ENCODE data around the gene PARD3B. TPM values are rescaled to one million over a fixed set of nuclear protein-coding genes. Genes with fewer than 3 reads are reported as not detected.

The PARD3B gene
- total and polyA plus RNA-seq, 2 donors (not counting 1 experiment from before 2014, with no cell fraction given), result 7.4 to 20.6 TPM

DNA sequence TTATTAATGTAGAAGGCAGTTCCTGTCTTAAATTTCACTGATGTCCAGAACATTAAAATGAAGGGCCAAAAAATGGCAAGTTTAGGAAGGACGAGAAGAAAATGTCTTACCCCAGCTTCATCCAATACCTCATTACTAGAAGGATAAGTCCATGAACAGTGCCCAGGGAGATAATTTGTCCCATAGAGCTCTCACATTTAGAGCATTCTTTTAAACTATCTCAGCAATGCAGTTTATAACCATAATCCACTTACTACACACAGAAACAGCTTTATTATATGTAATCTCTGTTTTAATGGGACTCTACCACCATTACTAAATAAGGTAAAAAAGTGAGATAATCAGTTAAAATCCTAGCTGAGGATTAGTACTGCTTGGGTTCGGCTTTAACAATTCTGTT is 142.5 kb downstream of the PARD3B start:
- no peak overlapping the region for H3K4me3 ChIP-seq (replicated peaks in 1 of 4; ENCODE audit: control extremely low read depth in 1 of 4, insufficient read depth in 1 of 4, low read depth in 3 of 4, low read length in 4 of 4)
- no peak overlapping the region for H3K9ac ChIP-seq (ENCODE audit: insufficient read depth, low read length)
- no peaks in the 10 kb centered on the region for H4K20me1 ChIP-seq (ENCODE audit: control insufficient read depth, extremely low read depth, insufficient read depth, low read length)
- H3K27me3 ChIP-seq (ENCODE audit: control insufficient read depth, insufficient read depth, low read length), result no peaks in the 10 kb centered on the region
- no peaks in the 10 kb centered on the region for H3K4me1 ChIP-seq (ENCODE audit: control insufficient read depth, extremely low read depth, insufficient read depth, low read length)
- no peak overlapping the region for H2AFZ ChIP-seq (ENCODE audit: low read length)
- H3K36me3 ChIP-seq (ENCODE audit: control insufficient read depth, insufficient read depth, low read length), result no peaks in the 10 kb centered on the region
- H3K27ac ChIP-seq (ENCODE audit: insufficient read depth, low read length), result no peak overlapping the region
- TF ChIP-seq EZH2 (IDR thresholded peaks at IDR 0.05; ENCODE audit: low read length, missing control alignments), result no peak
- TF ChIP-seq, protein P1, sequence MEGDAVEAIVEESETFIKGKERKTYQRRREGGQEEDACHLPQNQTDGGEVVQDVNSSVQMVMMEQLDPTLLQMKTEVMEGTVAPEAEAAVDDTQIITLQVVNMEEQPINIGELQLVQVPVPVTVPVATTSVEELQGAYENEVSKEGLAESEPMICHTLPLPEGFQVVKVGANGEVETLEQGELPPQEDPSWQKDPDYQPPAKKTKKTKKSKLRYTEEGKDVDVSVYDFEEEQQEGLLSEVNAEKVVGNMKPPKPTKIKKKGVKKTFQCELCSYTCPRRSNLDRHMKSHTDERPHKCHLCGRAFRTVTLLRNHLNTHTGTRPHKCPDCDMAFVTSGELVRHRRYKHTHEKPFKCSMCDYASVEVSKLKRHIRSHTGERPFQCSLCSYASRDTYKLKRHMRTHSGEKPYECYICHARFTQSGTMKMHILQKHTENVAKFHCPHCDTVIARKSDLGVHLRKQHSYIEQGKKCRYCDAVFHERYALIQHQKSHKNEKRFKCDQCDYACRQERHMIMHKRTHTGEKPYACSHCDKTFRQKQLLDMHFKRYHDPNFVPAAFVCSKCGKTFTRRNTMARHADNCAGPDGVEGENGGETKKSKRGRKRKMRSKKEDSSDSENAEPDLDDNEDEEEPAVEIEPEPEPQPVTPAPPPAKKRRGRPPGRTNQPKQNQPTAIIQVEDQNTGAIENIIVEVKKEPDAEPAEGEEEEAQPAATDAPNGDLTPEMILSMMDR (conservative IDR thresholded peaks at IDR 0.05 in 1 of 2, IDR thresholded peaks at IDR 0.05 in 1 of 2; ENCODE audit: low read depth in 1 of 2, low read length in 2 of 2), result no peak
- no peak overlapping the region for H3K4me2 ChIP-seq (ENCODE audit: extremely low read depth, insufficient read depth, low read length)
- DNase-seq (ENCODE audit: low read depth in 2 of 2), result no peak
- H3K9me3 ChIP-seq (ENCODE audit: control insufficient read depth, insufficient read depth, low read depth, low read length), result no peaks in the 10 kb centered on the region
- H3K79me2 ChIP-seq (ENCODE audit: control insufficient read depth, insufficient read depth, low read length), result no peaks in the 10 kb centered on the region

DNA sequence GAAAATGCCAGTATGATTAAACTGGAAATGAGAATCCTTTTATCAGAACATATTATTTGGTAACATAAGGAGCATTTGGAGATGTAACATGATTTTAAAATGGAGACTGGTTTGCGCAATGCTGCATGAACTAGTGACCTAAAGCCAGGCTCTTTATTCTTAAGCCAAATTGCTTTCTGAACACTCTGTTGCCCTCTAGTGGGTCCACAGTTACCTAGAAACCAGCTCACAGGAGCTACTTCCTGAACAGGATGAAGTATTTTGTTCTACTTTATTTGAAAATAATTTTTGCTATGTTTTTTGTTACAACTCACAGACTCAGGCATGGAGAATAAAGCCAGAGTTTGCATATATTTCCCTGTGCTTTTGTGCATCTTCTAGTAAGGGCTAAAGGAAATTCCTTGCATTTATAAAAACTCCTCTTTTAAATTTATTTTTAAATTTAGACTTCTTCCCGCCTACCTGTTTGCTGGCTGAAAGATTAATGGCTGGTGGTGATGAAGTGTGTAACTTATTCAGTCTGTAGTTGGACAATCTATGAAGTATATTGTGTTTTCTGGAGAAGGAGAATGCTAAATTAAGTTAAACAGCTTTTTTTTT is 146.7 kb downstream of the PARD3B start:
- no peak overlapping the region for H3K9ac ChIP-seq (ENCODE audit: insufficient read depth, low read length)
- no peaks in the 10 kb centered on the region for H4K20me1 ChIP-seq (ENCODE audit: control insufficient read depth, extremely low read depth, insufficient read depth, low read length)
- H3K79me2 ChIP-seq (ENCODE audit: control insufficient read depth, insufficient read depth, low read length), result no peaks in the 10 kb centered on the region
- H2AFZ ChIP-seq (ENCODE audit: low read length), result no peak overlapping the region
- H3K36me3 ChIP-seq (ENCODE audit: control insufficient read depth, insufficient read depth, low read length), result no peaks in the 10 kb centered on the region
- no peaks in the 10 kb centered on the region for H3K27me3 ChIP-seq (ENCODE audit: control insufficient read depth, insufficient read depth, low read length)
- no peaks in the 10 kb centered on the region for H3K4me1 ChIP-seq (ENCODE audit: control insufficient read depth, extremely low read depth, insufficient read depth, low read length)
- no peaks in the 10 kb centered on the region for H3K9me3 ChIP-seq (ENCODE audit: control insufficient read depth, insufficient read depth, low read depth, low read length)
- H3K4me3 ChIP-seq (replicated peaks in 1 of 4; ENCODE audit: control extremely low read depth in 1 of 4, insufficient read depth in 1 of 4, low read depth in 3 of 4, low read length in 4 of 4), result no peak overlapping the region
- H3K4me2 ChIP-seq (ENCODE audit: extremely low read depth, insufficient read depth, low read length), result no peak overlapping the region
- TF ChIP-seq EZH2 (IDR thresholded peaks at IDR 0.05; ENCODE audit: low read length, missing control alignments), result no peak
- TF ChIP-seq, protein P1 (conservative IDR thresholded peaks at IDR 0.05 in 1 of 2, IDR thresholded peaks at IDR 0.05 in 1 of 2; ENCODE audit: low read depth in 1 of 2, low read length in 2 of 2), result peak; percentile 84 to 86
- H3K27ac ChIP-seq (ENCODE audit: insufficient read depth, low read length), result no peak overlapping the region
- DNase-seq (ENCODE audit: low read depth in 2 of 2), result peak; percentile 76 to 97

DNA sequence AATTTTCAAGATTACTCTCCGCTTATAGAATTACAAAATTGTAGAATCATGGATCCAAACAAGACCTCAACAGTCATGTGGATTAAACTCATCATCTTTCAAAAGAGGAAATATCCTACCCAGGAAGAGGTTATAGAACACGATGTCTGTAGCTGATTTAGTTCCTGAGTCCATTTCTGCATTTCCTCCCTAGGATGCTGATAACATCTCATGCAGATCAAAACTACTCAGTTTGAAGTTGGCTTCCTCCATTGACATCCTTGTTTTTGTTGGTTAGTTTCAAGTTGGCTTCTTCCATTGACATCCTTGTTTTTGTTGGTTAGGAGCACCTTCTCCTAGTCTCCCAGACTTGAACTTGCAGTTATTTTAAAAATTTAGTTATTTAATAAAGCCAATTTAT is 147.5 kb downstream of the PARD3B start:
- no peaks in the 10 kb centered on the region for H3K27me3 ChIP-seq (ENCODE audit: control insufficient read depth, insufficient read depth, low read length)
- no peak for TF ChIP-seq EZH2 (IDR thresholded peaks at IDR 0.05; ENCODE audit: low read length, missing control alignments)
- TF ChIP-seq, protein P1 (conservative IDR thresholded peaks at IDR 0.05 in 1 of 2, IDR thresholded peaks at IDR 0.05 in 1 of 2; ENCODE audit: low read depth in 1 of 2, low read length in 2 of 2), result no peak
- no peak overlapping the region for H3K4me3 ChIP-seq (replicated peaks in 1 of 4; ENCODE audit: control extremely low read depth in 1 of 4, insufficient read depth in 1 of 4, low read depth in 3 of 4, low read length in 4 of 4)
- H4K20me1 ChIP-seq (ENCODE audit: control insufficient read depth, extremely low read depth, insufficient read depth, low read length), result no peaks in the 10 kb centered on the region
- DNase-seq (ENCODE audit: low read depth in 2 of 2), result no peak
- no peaks in the 10 kb centered on the region for H3K4me1 ChIP-seq (ENCODE audit: control insufficient read depth, extremely low read depth, insufficient read depth, low read length)
- H3K27ac ChIP-seq (ENCODE audit: insufficient read depth, low read length), result no peak overlapping the region
- no peaks in the 10 kb centered on the region for H3K79me2 ChIP-seq (ENCODE audit: control insufficient read depth, insufficient read depth, low read length)
- no peak overlapping the region for H3K4me2 ChIP-seq (ENCODE audit: extremely low read depth, insufficient read depth, low read length)
- H3K36me3 ChIP-seq (ENCODE audit: control insufficient read depth, insufficient read depth, low read length), result no peaks in the 10 kb centered on the region
- H2AFZ ChIP-seq (ENCODE audit: low read length), result no peak overlapping the region
- H3K9me3 ChIP-seq (ENCODE audit: control insufficient read depth, insufficient read depth, low read depth, low read length), result no peaks in the 10 kb centered on the region
- no peak overlapping the region for H3K9ac ChIP-seq (ENCODE audit: insufficient read depth, low read length)

Measured in fibroblast of lung (primary cell).